HUDEP-2 (cell line): ENCODE results near the gene EML2.
"Not testable (repeated sequence)": the region's sequence is repeated elsewhere in the genome, so short reads cannot be mapped to it uniquely, and the experiment has no call there.

ENCODE experiments used
- DNase-seq, 76 experiments: peaks; one replicate each; lab custom pipeline; 2025; ENCODE audit not compliant: unreplicated experiment in 76 of 76; lab: John Stamatoyannopoulos, UW

The EML2 gene

GRCh38 chr19:45653634-45654033, 14.4 kb upstream of the EML2 start:
- no peak for DNase-seq

GRCh38 chr19:45650722-45651121, 11.5 kb upstream of the EML2 start:
- DNase-seq, result no peak

GRCh38 chr19:45646345-45646698, 7.1 kb upstream of the EML2 start:
- DNase-seq, result no peak

- peak in 69 of 76 experiments; percentile 16 to 94 (median 70) for DNase-seq
Measured at GRCh38 chr19:45645631-45646344, 6.6 kb upstream of the EML2 start.

- peak in 5 of 76 experiments; percentile 32 to 41 (median 40) for DNase-seq
Measured at GRCh38 chr19:45645068-45645630, 6.0 kb upstream of the EML2 start.

GRCh38 chr19:45643927-45644771, 5.0 kb upstream of the EML2 start:
- DNase-seq, result no peak

GRCh38 chr19:45643024-45643926, 4.1 kb upstream of the EML2 start:
- DNase-seq, result peak in 74 of 76 experiments; percentile 31 to 98 (median 86)

- peak; percentile 59 to 100 (median 98) for DNase-seq
Measured at GRCh38 chr19:45641274-45642105, 2.3 kb upstream of the EML2 start.

GRCh38 chr19:45640849-45641273, 1.7 kb upstream of the EML2 start:
- DNase-seq, result peak in 37 of 76 experiments; percentile 39 to 88 (median 62)

- DNase-seq, result no peak
Measured at GRCh38 chr19:45637890-45638667, 1.1 kb downstream of the EML2 start.

- DNase-seq, result no peak
Measured at GRCh38 chr19:45636902-45637301, 2.3 kb downstream of the EML2 start.

- no peak for DNase-seq
Measured at GRCh38 chr19:45636275-45636674, 2.9 kb downstream of the EML2 start.

- DNase-seq, result peak in 73 of 76 experiments; percentile 54 to 93 (median 84)
Measured at GRCh38 chr19:45632468-45633196, 6.6 kb downstream of the EML2 start.

GRCh38 chr19:45630463-45630862, 8.7 kb downstream of the EML2 start:
- DNase-seq, result no peak

- no peak for DNase-seq
Measured at GRCh38 chr19:45629704-45630103, 9.5 kb downstream of the EML2 start.

GRCh38 chr19:45628219-45628618, 11.0 kb downstream of the EML2 start:
- not testable (repeated sequence) for DNase-seq

GRCh38 chr19:45623984-45624383, 15.2 kb downstream of the EML2 start:
- DNase-seq, result no peak

GRCh38 chr19:45621976-45622503, 17.2 kb downstream of the EML2 start:
- no peak for DNase-seq
